ENCODE results near the gene CHSY1.

- TF ChIP-seq CTCF (IDR thresholded peaks at IDR 0.05), result no peak
- TF ChIP-seq EZH2 (IDR thresholded peaks at IDR 0.05), result no peak
These were observed 14.6 kb downstream of the CHSY1 start for GRCh38 chr15:101237251-101237650.

Data from neural progenitor cell (in vitro differentiated cells).